IMR-90 (cell line): ENCODE data around the gene SNRNP200. TPM values are rescaled to one million over a fixed set of nuclear protein-coding genes. Genes with fewer than 3 reads are reported as not detected.

Experiments used
- ATAC-seq: fragments of 200-7000 bp; cut with Tn5 transposase; 2 replicates; pipeline ENCODE4 v1.9.1; 2020; ENCODE audit warnings: low read depth, mild to moderate bottlenecking, moderate library complexity
- BruUV-seq: library from RNA; stranded (reverse); fragments of 400-500 nt; replicated peaks from 2 replicates; lab custom pipeline; 2021; lab: Mats Ljungman, UMichigan
- CTCF ChIA-PET: fragments of 300-600 bp; formaldehyde crosslinking; extraction: SDS; loops from one replicate; lab custom pipeline; 2021; ENCODE audit warnings: antibody characterized with exemption; lab: Yijun Ruan, JAX
- POLR2A ChIA-PET: fragments of 300-600 bp; sonication (Branson Sonifier 250); formaldehyde crosslinking; loops from one replicate; lab custom pipeline; 2022; ENCODE audit warnings: antibody characterized with exemption; ENCODE audit not compliant: unreplicated experiment; lab: Charles Lee
- DNase-seq: peaks from one replicate; pipeline ENCODE4 v3.0.0; 2013
- H2AFZ ChIP-seq: replicated peaks from 2 replicates; pipeline ENCODE3; 2013; ENCODE audit warnings: low read length, mild to moderate bottlenecking; ENCODE audit not compliant: poor library complexity
- H2AK5ac ChIP-seq: 2 replicates; pipeline ENCODE4 v1.6.1; 2013; ENCODE audit warnings: low read depth, low read length, inconsistent platforms
- H2AK9ac ChIP-seq: replicated peaks from 2 replicates; pipeline ENCODE3; 2013; ENCODE audit warnings: mild to moderate bottlenecking, low read depth, low read length, moderate library complexity; ENCODE audit not compliant: poor library complexity
- H2BK120ac ChIP-seq: 2 replicates; pipeline ENCODE4 v1.6.1; 2013; ENCODE audit warnings: low read depth, low read length, inconsistent platforms
- H2BK15ac ChIP-seq: 3 replicates; pipeline ENCODE4 v1.6.1; 2013; ENCODE audit warnings: low read depth, low read length, inconsistent platforms
- H2BK20ac ChIP-seq: 2 replicates; pipeline ENCODE4 v1.6.1; 2013; ENCODE audit warnings: low read depth, mild to moderate bottlenecking, inconsistent platforms, low read length, moderate library complexity
- H2BK5ac ChIP-seq: 2 replicates; pipeline ENCODE4 v1.6.1; 2013; ENCODE audit warnings: mild to moderate bottlenecking, low read depth, low read length, inconsistent platforms; ENCODE audit not compliant: poor library complexity, severe bottlenecking
- H3K14ac ChIP-seq: replicated peaks from 2 replicates; pipeline ENCODE4 v1.6.1; 2013; ENCODE audit warnings: low read depth, low read length, inconsistent platforms
- H3K18ac ChIP-seq: 2 replicates; pipeline ENCODE4 v1.6.1; 2013; ENCODE audit warnings: low read depth, low read length, control low read depth
- H3K23ac ChIP-seq: 2 replicates; pipeline ENCODE4 v1.6.1; 2013; ENCODE audit warnings: low read depth, low read length, inconsistent platforms
- H3K27ac ChIP-seq: 2 replicates; pipeline ENCODE4 v1.5.1; 2013; ENCODE audit warnings: mild to moderate bottlenecking, control low read depth, low read length; ENCODE audit not compliant: insufficient read depth
- H3K27me3 ChIP-seq: 2 replicates; pipeline ENCODE4 v1.6.1; 2013; ENCODE audit warnings: low read length; ENCODE audit not compliant: control insufficient read depth, insufficient read depth
- H3K36me3 ChIP-seq: 2 replicates; pipeline ENCODE4 v1.6.1; 2013; ENCODE audit warnings: low read length, mixed read lengths; ENCODE audit not compliant: control insufficient read depth, insufficient read depth
- H3K4ac ChIP-seq: 2 replicates; pipeline ENCODE4 v1.6.1; 2013; ENCODE audit warnings: low read depth, low read length, inconsistent platforms
- H3K4me1 ChIP-seq: 2 replicates; pipeline ENCODE4 v1.6.1; 2013; ENCODE audit warnings: low read length, mixed read lengths; ENCODE audit not compliant: control insufficient read depth, insufficient read depth
- H3K4me2 ChIP-seq: 2 replicates; pipeline ENCODE4 v1.6.1; 2013; ENCODE audit warnings: low read depth, mild to moderate bottlenecking, control low read depth, low read length, moderate library complexity
- H3K4me3 ChIP-seq: 2 replicates; pipeline ENCODE4 v1.5.1; 2013; ENCODE audit warnings: low read depth, mild to moderate bottlenecking, control low read depth, low read length, moderate library complexity; ENCODE audit not compliant: insufficient read depth
- H3K56ac ChIP-seq: 2 replicates; pipeline ENCODE4 v1.6.1; 2013; ENCODE audit warnings: low read length, inconsistent platforms; ENCODE audit not compliant: insufficient read depth; ENCODE audit errors: extremely low read depth
- H3K79me1 ChIP-seq, 2 experiments: 2 replicates each; pipeline ENCODE4 v1.6.1; 2013; ENCODE audit warnings: low read length in 2 of 2, inconsistent platforms in 1 of 2, low read depth in 1 of 2
- H3K9ac ChIP-seq: 2 replicates; pipeline ENCODE4 v1.6.1; 2013; ENCODE audit warnings: low read depth, low read length, control low read depth
- H3K9me1 ChIP-seq: 2 replicates; pipeline ENCODE4 v1.6.1; 2013; ENCODE audit warnings: low read length, inconsistent platforms; ENCODE audit not compliant: insufficient read depth
- H3K9me3 ChIP-seq: 2 replicates; pipeline ENCODE4 v1.6.1; 2013; ENCODE audit warnings: low read length; ENCODE audit not compliant: control insufficient read depth, insufficient read depth
- H4K20me1 ChIP-seq: 2 replicates; pipeline ENCODE4 v1.6.1; 2013; ENCODE audit warnings: low read length, inconsistent platforms; ENCODE audit not compliant: insufficient read depth
- H4K5ac ChIP-seq: 2 replicates; pipeline ENCODE4 v1.6.1; 2013; ENCODE audit warnings: mild to moderate bottlenecking, low read depth, low read length, control low read depth
- H4K8ac ChIP-seq, 2 experiments: 2 replicates each; pipeline ENCODE4 v1.6.1; 2013; ENCODE audit warnings: low read depth in 2 of 2, low read length in 2 of 2, control low read depth in 1 of 2, inconsistent platforms in 1 of 2
- H4K91ac ChIP-seq: 2 replicates; pipeline ENCODE4 v1.6.1; 2013; ENCODE audit warnings: low read depth, low read length, inconsistent platforms; ENCODE audit not compliant: insufficient read depth
- BHLHE40 ChIP-seq: fragments of 150-350 bp; IDR thresholded peaks from 2 replicates; pipeline ENCODE4 v1.6.1; 2016; ENCODE audit warnings: mild to moderate bottlenecking, low read depth, low read length
- CEBPB ChIP-seq: IDR thresholded peaks from 2 replicates; pipeline ENCODE4 v1.6.1; 2012; ENCODE audit warnings: low read depth, low read length, improper control_type of control experiment
- CTCF ChIP-seq: conservative IDR thresholded peaks from 2 replicates; pipeline ENCODE4 v1.5.1; 2012; ENCODE audit warnings: mild to moderate bottlenecking, low read depth, low read length, improper control_type of control experiment
- FOS ChIP-seq: fragments of 150-350 bp; IDR thresholded peaks from 2 replicates; pipeline ENCODE4 v1.6.1; 2016; ENCODE audit warnings: low read depth, low read length
- MAFK ChIP-seq: IDR thresholded peaks from 2 replicates; pipeline ENCODE4 v1.6.1; 2012; ENCODE audit warnings: low read depth, low read length, improper control_type of control experiment
- MAZ ChIP-seq: IDR thresholded peaks from 2 replicates; pipeline ENCODE4 v1.6.1; 2012; ENCODE audit warnings: low read depth, mild to moderate bottlenecking, low read length, improper control_type of control experiment, moderate library complexity, borderline replicate concordance
- MXI1 ChIP-seq: IDR thresholded peaks from 2 replicates; pipeline ENCODE4 v1.6.1; 2012; ENCODE audit warnings: low read depth, mild to moderate bottlenecking, low read length, moderate library complexity, borderline replicate concordance
- NFE2L2 ChIP-seq: fragments of 150-350 bp; IDR thresholded peaks from 2 replicates; pipeline ENCODE4 v1.6.1; 2016; ENCODE audit warnings: low read depth, mild to moderate bottlenecking, low read length
- POLR2A ChIP-seq: IDR thresholded peaks from 2 replicates; pipeline ENCODE4 v1.6.1; 2012; ENCODE audit warnings: mild to moderate bottlenecking, low read depth, low read length
- RAD21 ChIP-seq: IDR thresholded peaks from 2 replicates; pipeline ENCODE4 v1.6.1; 2012; ENCODE audit warnings: low read length, improper control_type of control experiment
- RCOR1 ChIP-seq: IDR thresholded peaks from 2 replicates; pipeline ENCODE4 v1.6.1; 2012; ENCODE audit warnings: mild to moderate bottlenecking, low read length, improper control_type of control experiment; ENCODE audit not compliant: insufficient replicate concordance
- RFX5 ChIP-seq: IDR thresholded peaks from 2 replicates; pipeline ENCODE4 v1.8.0; 2012; ENCODE audit warnings: low read depth, mild to moderate bottlenecking, low read length, moderate library complexity
- SMC3 ChIP-seq: fragments of 150-350 bp; IDR thresholded peaks from 2 replicates; pipeline ENCODE4 v1.6.1; 2016; ENCODE audit warnings: low read depth, mild to moderate bottlenecking, antibody characterized with exemption, low read length, moderate library complexity
- USF2 ChIP-seq: fragments of 150-350 bp; IDR thresholded peaks from 2 replicates; pipeline ENCODE4 v1.6.1; 2017; ENCODE audit warnings: mild to moderate bottlenecking, antibody characterized with exemption, low read length, low read depth
- WGBS, 2 experiments: methylation state at CpG; one replicate each; pipeline versions ENCODE4 v1.1.5 to v1.1.7; 2013; ENCODE audit warnings: missing lambda C conversion rate in 2 of 2; ENCODE audit not compliant: insufficient read length in 1 of 2; ENCODE audit errors: extremely low coverage in 2 of 2; 5-methylcytosine and 5-hydroxymethylcytosine counted together
- dilution Hi-C: fragments of 300-500 bp; cut with HindIII; formaldehyde crosslinking; loops from one replicate; pipeline ENCODE4 v1.14.3; 2018; ENCODE audit warnings: low sequenced_read_pairs; ENCODE audit not compliant: unreplicated experiment
- in situ Hi-C: fragments of 300-500 bp; cut with MboI; formaldehyde crosslinking; loops from 3 replicates; pipeline ENCODE4 v1.14.3; 2019; ENCODE audit warnings: low sequenced_read_pairs, inconsistent platforms, mixed read lengths
- intact Hi-C: fragments of 100-400 bp; cut with micrococcal nuclease; formaldehyde crosslinking; loops from 2 replicates; pipeline ENCODE4 v1.10.0; 2022
- polyA plus RNA-seq, 3 experiments: library from polyadenylated mRNA; depleted of rRNA; stranded (reverse); fragments of >200 nt; gene quantifications; 2 replicates each; pipeline ENCODE4 v1.2.3, GENCODE V29; 2012; ENCODE audit warnings: low replicate concordance in 1 of 3
- total RNA-seq: library from RNA; depleted of rRNA; stranded (reverse); fragments of >200 nt; gene quantifications from 2 replicates; pipeline ENCODE4 v1.2.3, GENCODE V29; 2012

SNRNP200 gene
- total and polyA plus RNA-seq, 2 of the 4 experiments (the other 2 are of a cell fraction) = 44.1 to 108 TPM

GRCh38 chr2:96260387-96261260 is 44.7 kb downstream of the SNRNP200 start:
- ChIA-PET CTCF (interaction anchor here (1.0 to 1.7 kb wide), 3 partner anchors 86 to 268 kb away, joined by 4 to 7 read pairs (median 5); no protein-coding TSS in a partner anchor), POLR2A (interaction anchor here (0.6 kb wide), 1 partner anchor 343 kb away, joined by 4 read pairs; no protein-coding TSS in a partner anchor)
- Histone ChIP-seq H4K91ac (0 out of 2 replicates have a peak overlapping the region, but pooled peaks have one; percentile 23), H3K4me1 (peaks cover 26% of the 10 kb centered on the region), H2BK20ac (peak overlapping the region; percentile 21), H3K36me3 (peaks cover 6% of the 10 kb centered on the region), H3K9ac (peak overlapping the region; percentile 17; the same call in 1 of the 2 replicates), H2AFZ (peak overlapping the region; percentile 64), H3K23ac (peak overlapping the region; percentile 73; the same call in 1 of the 2 replicates), H3K4ac (peak overlapping the region; percentile 76), H3K56ac (no peak overlapping the region), H2AK5ac (peak overlapping the region; percentile 36; the same call in 1 of the 2 replicates), H3K27me3 (no peaks in the 10 kb centered on the region), H3K14ac (peak overlapping the region; percentile 17; the same call in 1 of the 2 replicates), H4K8ac (peak overlapping the region in 1 of 2 experiments; percentile 48; a peak in 1 of 4 replicates), H2BK5ac (peak overlapping the region; percentile 67), H3K4me2 (peak overlapping the region; percentile 52), H3K9me1 (peaks cover 30% of the 10 kb centered on the region), H3K4me3 (no peak overlapping the region), H2BK120ac (peak overlapping the region; percentile 62), H4K20me1 (peaks cover 58% of the 10 kb centered on the region), H3K9me3 (no peaks in the 10 kb centered on the region), H4K5ac (peak overlapping the region; percentile 13), H3K79me1 (peaks cover 37 to 72% of the 10 kb centered on the region in 2 experiments), H2BK15ac (no peak overlapping the region; the same call in 2 of the 3 replicates), H2AK9ac (peak overlapping the region; percentile 94), H3K27ac (peak overlapping the region; percentile 52), H3K18ac (0 out of 2 replicates have a peak overlapping the region, but pooled peaks have one; percentile 7)
- BruUV-seq = no TSS peak
- dilution Hi-C loops (no loop called here), intact Hi-C loops (no loop called here), in situ Hi-C loops (loop anchor here (10.0 to 25.0 kb wide), 2 partner anchors 126 to 248 kb away; partner anchors contain the start of gene ASTL)
- 44% methylated on average over 4 of the region's 10 CpGs; no CpG with 5 or more reads in 1 of the 2 experiments for WGBS, 2 experiments
- peak; percentile 92 for DNase-seq
- ATAC-seq = peak; percentile 86
- TF ChIP-seq SMC3 = 0 out of 2 replicates have a peak, but pooled peaks have one; percentile 4
- TF ChIP-seq RCOR1 = no peak
- TF ChIP-seq CTCF = peak; percentile 35
- TF ChIP-seq CEBPB = peak; percentile 44
- TF ChIP-seq MAZ = no peak
- no peak for TF ChIP-seq MXI1
- no peak for TF ChIP-seq MAFK
- TF ChIP-seq FOS = peak; percentile 86
- TF ChIP-seq NFE2L2 = no peak
- no peak for TF ChIP-seq RFX5
- peak; percentile 58; the same call in 1 of the 2 replicates for TF ChIP-seq USF2
- 0 out of 2 replicates have a peak, but pooled peaks have one; percentile 8 for TF ChIP-seq POLR2A
- TF ChIP-seq BHLHE40 = no peak
- peak; percentile 24 for TF ChIP-seq RAD21
